GM19193 (cell line): ENCODE data around the gene TMEM52B.

Experiments
- POLR2A ChIP-seq: IDR thresholded peaks from 4 replicates; pipeline ENCODE4 v1.6.1; 2011; ENCODE audit not compliant: insufficient read depth, insufficient read length; ENCODE audit errors: extremely low read depth

The TMEM52B gene

DNA sequence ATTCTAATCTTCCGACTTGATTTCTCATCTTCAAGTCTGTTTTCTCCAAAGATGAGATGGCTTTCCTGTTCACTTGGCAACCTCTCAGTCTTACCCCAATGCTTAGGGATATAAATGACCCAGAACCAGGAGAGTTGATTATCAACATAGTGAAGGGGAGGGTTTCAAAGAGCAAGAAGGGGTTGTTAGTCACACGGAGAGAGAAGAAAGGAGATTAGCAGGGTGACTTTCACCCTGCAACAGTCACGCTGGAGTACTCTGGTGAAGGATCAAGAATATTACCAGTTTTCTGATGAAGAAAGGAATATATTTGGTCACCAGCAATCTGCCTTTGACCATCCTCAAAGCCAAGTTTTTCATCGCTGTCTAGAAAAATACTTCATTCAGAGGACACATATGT, at the start of gene TMEM52B:
TSS of gene TMEM52B (plus strand) at position 212 of the 400 bp plus-strand sequence. CDS start 543 bp downstream, outside the sequence.
- no peak for TF ChIP-seq POLR2A

DNA sequence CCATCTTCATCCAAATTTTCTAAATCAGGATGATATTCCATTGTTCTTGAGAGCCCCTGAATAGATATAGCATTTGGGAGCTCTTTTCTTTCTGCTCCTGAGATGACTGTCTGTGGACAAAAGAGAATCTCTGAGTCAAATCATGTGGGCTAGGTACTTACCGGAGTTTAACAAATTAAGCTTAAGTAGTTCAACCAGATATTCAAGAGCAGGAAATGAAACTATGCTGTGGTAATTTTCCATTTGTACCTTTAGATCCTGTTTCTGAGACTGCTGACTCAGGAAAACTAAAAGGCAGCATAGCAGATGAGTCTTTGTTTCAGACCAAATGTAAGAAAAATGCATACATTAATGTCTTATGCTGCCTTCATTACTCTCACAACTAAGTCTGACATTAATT, 48.8 kb upstream of the TMEM52B start, which contains the start of gene CLEC7A:
TSS of gene CLEC7A (minus strand) at position 158 of the 400 bp plus-strand sequence. CDS start at position 41, 117 bp downstream.
- TF ChIP-seq POLR2A = no peak

DNA sequence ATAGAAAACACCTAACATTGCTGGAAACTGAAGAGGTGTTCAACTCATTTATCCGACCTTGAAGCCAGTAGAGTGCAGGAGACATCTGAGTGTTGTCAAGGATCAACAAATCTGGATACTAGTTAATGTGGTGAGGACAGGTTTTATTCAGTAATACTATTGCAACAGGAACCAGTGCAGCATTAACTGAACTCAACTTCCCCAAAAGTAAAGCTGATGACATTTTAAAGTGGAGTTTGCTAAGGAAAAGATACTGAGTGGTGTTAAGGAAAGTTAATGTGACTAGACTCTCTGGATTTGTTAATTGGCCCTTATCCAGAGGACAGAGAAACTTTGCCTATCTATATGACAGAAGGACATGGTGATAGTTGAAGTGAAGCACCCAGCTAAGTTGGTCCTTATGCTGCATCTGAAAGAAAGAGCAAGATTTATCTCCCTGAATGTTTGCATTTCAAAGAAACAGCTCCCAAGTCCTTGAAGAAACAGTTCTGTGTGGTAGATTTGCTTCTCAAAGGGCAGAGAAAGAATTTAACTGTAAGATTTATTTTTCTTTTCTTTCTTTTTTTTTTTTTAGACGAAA, 47.6 kb upstream of the TMEM52B start:
- no peak for TF ChIP-seq POLR2A

DNA sequence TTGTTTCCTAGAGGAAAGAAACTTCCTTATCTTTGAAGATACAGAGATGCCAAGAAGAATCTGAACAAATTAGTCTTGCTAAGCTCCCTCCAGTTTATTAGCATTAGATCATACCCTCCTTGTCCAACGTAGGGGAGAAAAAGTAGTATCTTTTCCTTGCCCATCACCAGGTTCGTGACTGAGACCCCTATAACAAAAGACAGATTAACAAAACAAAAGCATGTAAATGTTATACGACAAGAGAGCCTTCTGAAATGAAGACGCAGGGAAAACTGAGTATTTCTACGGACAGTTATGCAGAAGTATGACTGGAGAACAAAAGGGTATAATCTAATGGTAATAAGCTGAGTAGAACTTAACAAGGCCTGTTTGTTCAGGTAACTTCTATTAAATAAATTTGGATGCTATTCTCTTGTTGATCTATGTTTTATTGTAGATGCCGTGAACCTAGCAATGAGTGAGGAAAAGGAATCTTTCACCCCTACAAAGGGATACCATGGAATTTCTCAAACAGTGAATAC, 45.9 kb upstream of the TMEM52B start:
- TF ChIP-seq POLR2A = no peak

DNA sequence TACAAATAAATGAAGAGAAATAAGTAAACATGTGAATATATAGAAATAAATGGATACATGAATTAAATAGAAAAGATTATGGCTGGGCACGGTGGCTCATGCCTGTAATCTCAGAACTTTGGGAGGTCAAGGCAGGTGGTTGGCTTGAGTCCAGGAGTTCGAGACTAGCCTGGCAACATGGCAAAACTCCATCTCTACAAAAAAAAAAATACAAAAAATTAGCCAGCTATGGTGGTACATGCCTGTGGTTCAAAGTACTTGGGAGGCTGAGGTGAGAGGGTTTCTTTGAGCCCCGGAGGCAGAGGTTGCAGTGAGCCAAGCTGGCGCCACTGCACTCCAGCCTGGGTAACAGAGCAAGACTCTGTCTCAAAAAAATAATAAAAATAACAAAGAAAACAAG, 43.7 kb upstream of the TMEM52B start:
- TF ChIP-seq POLR2A = no peak

DNA sequence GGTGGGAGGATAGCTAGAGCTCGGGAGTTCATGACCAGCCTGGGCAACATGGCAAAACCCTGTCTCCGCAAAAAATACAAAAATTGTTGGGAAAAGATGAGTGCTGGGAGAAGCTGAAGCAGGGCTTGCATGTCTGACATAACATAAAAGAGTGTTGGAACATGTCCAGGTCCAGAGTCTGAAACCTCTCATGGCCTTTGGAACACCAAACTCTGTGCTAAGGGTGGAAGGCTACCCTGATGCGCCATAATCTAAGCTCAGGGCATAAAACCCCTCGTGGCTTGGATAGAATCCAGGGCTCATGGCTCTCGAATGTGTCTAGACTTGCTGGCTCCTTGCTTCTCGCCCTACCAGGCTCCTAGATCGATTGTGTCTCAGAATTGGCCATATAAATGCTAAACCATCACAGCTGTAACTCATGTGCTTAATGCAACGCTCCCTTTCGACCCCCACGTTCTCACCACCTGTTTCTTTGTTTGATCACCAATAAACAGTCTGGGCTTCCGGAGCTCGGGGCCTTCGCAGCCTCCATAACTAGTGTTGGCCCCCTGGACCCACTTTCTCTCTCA, 42.1 kb upstream of the TMEM52B start:
- TF ChIP-seq POLR2A = no peak

DNA sequence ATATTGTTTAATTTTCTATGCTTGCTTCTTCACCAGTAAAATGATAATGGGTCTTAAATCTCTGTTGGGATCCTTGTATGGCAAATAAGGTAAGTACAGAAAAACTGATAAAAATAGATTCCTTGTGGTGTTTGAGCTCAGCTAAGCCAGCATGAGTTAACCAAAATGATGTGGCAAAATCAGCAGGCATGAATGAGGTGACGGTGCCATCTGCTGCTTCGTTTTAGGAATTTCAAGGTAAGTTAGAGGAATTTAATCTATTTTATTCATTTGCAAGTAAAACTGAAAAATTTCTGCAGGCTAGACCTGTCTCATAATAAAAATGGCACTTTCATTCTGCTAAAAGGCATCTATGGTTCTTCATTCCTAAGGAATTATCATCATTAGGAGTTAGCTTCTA, 38.8 kb upstream of the TMEM52B start:
- no peak for TF ChIP-seq POLR2A

DNA sequence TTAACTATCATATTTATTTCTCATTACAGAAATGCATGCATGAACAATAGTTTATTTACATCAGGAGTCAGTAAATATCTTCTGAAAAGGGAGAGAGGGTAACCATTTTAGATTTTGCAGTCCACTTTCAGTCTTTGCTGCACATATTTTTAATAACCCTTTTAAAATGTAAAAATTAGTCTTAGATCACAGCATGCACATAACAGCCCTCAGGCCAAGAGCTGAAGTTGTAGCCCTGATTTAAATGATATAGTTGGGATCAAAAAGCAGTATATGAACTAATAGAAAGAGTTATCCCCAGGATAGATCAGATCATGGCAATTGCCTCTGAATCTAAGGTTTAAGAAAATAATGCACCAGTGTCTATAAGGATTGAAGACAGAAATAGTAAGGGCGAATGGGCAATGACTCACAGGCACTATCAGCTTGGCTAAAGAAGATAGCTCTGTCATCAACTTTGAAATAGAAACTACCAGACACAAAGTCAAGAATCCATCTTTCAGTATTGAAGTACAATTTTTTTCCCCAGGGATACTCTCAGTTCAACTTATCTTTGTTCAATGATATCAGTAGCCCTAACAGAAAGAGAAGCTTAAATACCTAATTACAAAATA, 35.7 kb upstream of the TMEM52B start:
- no peak for TF ChIP-seq POLR2A

DNA sequence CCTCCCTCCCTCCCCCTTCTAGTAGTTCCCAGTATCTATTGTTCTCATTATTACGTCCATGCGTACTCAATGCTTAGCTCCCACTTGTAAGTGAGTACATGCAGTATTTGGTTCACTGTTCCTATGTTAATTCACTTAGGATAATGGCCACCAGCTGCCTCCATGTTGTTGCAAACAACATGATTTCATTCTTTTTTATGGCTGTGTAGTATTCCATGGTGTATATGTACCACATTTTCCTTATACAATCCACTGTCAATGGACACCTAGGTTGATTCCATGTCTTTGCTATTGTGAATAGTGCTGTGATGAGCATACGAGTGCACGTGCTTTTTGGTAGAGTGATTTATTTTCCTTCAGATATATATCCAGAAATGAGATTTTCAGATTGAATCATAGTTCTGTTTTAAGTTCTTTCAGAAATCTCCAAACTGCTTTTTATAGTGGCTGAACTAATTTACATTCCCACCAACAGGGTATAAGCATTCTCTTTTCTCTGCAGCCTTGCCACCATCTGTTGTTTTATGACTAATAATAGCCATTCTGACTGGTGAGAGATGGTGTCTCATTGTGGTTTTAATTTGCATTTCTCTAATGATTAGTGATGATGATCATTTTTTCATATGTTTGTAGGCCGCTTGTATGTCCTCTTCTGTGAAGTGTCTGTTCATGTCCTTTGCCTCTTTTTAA, 31.0 kb upstream of the TMEM52B start:
- TF ChIP-seq POLR2A = no peak

DNA sequence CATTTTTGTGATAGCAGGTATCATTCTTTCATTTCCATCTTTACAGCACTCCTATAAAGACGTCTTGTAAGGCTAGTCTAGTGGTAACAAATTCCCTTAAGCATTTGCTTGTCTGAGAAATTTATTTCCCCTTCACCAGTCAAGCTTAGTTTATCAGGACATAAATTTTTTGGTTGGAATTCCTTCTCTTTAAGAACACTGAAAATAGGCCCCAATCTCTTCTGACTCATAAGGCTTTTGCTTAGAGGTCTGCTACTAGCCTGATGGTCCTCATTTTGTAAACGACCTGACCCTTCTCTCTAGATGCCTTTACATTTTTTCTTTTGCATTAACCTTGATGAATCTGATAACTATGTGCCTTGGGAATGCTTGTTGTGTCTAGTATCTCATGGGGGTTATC, 27.2 kb upstream of the TMEM52B start:
- no peak for TF ChIP-seq POLR2A

DNA sequence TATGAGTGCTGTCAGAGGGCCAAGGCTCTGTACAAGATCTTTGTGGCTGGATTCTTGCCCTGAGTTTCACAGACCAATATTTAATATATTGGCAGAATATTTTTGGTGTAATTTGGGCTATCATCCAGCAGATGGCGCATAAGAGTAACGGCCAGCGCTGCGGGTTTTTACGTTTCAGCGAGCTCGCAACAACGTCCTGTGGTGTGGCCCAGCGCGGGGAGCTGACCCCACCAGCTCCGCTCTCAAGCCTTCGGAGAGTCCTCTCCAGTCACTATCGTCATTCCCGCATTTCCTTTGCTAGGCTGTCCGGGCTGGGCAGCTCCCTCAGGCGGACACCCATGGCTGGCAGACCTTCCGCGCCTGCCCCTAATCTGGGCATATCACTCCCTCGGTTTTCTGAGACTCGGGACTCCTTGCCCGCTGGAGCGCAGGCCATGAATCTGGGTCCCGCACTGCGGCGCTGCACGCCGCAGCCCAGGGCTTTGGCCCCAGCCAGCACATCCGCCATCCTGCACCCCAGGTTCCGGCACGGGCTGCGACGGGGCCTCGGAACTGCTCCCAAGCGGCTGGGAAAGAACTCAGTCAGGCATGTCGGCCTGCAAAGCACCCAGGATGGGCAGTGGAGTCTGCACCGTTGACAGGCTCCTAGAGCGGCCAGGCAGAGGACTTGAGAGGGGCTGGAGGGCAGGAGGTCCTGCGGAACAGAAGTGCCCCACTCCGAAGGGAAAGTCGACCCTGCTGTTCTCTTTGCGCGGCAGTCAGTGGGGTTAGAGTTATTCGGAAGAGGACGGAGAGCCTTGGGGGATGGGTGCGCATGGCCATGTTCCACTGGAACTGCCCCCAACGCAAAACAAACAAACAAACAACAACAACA, 25.3 kb upstream of the TMEM52B start:
- no peak for TF ChIP-seq POLR2A

DNA sequence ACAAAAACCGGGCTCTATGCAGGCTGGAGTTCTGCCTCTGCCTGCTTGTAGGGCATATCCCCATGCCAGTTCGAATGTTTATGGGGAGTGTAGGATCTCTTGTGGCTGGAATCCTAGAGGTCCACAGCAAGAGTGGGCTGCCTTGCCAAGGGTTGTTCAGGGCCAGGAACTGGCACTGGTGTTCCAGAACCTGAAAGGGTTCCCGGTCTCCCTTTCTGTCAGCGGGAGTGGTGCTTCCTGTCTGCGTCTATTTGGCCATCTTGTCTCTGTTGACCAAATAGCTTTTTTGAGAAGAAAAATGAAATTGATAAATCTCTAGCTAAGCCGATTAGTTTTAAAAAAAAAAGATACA, 24.7 kb upstream of the TMEM52B start:
- TF ChIP-seq POLR2A = no peak

DNA sequence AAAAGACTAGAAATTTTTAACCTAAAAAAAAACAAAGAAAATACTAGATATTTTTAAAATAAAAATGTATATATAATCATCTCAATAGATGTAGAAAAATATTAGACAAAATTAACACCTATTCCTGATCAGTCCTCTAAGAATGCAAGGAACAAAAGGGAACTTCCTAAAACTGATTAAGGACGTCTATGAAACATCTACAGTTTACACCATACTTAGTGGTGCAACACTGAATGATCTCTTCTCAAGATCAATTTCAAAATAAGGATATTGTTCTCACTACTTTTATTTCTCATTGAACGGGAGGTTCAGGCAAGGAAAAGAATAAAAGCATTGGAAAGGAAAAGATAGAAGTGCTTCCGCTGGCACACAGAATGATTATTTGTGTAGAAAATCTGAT, 22.9 kb upstream of the TMEM52B start:
- TF ChIP-seq POLR2A = no peak

DNA sequence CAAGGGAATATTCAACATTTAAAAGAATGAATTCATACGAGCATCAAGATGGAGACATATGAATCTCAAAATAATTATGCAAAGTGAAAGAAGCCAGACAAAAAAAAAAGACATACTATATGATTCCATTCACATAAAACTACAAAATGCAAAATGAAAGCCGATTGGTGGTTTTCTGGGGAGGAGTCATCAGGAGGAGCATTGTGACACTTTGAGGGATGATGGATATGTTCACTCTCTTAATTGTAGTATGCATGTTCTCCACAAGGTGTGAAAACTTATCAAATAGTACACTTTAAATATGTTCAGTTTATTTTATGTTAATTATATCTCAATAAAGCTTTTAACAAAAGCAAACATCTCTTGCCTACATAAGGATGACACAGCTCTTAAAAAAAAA, 20.4 kb upstream of the TMEM52B start:
- no peak for TF ChIP-seq POLR2A

DNA sequence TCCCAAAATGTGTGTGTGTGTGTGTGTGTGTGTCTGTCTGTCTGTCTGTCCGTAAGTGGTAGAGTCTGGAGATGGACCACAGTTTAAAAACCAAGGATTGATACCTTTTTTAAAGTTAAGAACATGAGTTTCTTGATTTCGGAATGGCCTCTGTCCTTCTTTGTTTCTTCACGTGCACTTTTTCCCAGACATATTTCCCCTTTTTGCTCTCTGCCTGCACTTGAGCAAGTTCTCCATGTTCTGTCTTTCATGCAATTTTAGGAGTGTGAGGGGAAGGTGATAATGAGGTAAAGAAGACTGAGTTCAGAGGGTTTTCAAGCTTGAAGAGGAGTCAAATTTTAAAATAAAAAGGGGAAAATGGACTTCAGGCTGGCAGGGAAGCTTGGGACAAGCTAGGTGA, 19.6 kb upstream of the TMEM52B start:
- TF ChIP-seq POLR2A = no peak
